Endodermal cell (in vitro differentiated cells): Measurements from ENCODE around the gene JAZF1. TPM values are rescaled to one million over a fixed set of nuclear protein-coding genes. Genes with fewer than 3 reads are reported as not detected.
A peak's percentile ranks its signal among the peaks of the same experiment; 100 is the strongest.

Experiments used
- DNase-seq: peaks from one replicate; pipeline ENCODE4 v3.0.0-alpha.2; 2017
- H3K27ac ChIP-seq: 2 replicates; pipeline ENCODE4 v1.5.1; 2013; ENCODE audit warnings: mild to moderate bottlenecking, low read depth, low read length, moderate library complexity
- H3K27me3 ChIP-seq: 2 replicates; pipeline ENCODE4 v1.6.1; 2013; ENCODE audit warnings: mild to moderate bottlenecking, low read length, moderate library complexity; ENCODE audit not compliant: insufficient read depth, control insufficient read depth, poor library complexity, severe bottlenecking
- H3K36me3 ChIP-seq: 2 replicates; pipeline ENCODE4 v1.7.0; 2013; ENCODE audit warnings: mild to moderate bottlenecking, low read length, moderate library complexity; ENCODE audit not compliant: control insufficient read depth, insufficient read depth
- H3K4me1 ChIP-seq: one replicate; pipeline ENCODE4 v1.7.0; 2013; ENCODE audit warnings: low read length; ENCODE audit not compliant: control insufficient read depth, insufficient read depth
- H3K4me3 ChIP-seq: 2 replicates; pipeline ENCODE4 v1.5.1; 2013; ENCODE audit warnings: mild to moderate bottlenecking, low read length, moderate library complexity
- H3K9ac ChIP-seq: 2 replicates; pipeline ENCODE4 v1.6.1; 2013; ENCODE audit warnings: mild to moderate bottlenecking, low read length, moderate library complexity; ENCODE audit not compliant: poor library complexity, severe bottlenecking; ENCODE audit errors: extremely low read depth
- H3K9me3 ChIP-seq: 2 replicates; pipeline ENCODE4 v1.6.1; 2013; ENCODE audit warnings: mild to moderate bottlenecking, low read length, moderate library complexity; ENCODE audit not compliant: control insufficient read depth
- H3K27ac Mint-ChIP-seq: 2 replicates; pipeline ENCODE4 v1.8.0; 2020; ENCODE audit warnings: mixed read lengths
- H3K27me3 Mint-ChIP-seq: 2 replicates; pipeline ENCODE4 v1.8.0; 2021; ENCODE audit warnings: mild to moderate bottlenecking, mixed read lengths; ENCODE audit not compliant: insufficient read depth
- H3K36me3 Mint-ChIP-seq: 2 replicates; pipeline ENCODE4 v1.8.0; 2020; ENCODE audit warnings: low read depth, mixed read lengths
- H3K4me1 Mint-ChIP-seq: 2 replicates; pipeline ENCODE4 v1.8.0; 2020; ENCODE audit warnings: mixed read lengths
- H3K4me3 Mint-ChIP-seq: 2 replicates; pipeline ENCODE4 v1.8.0; 2020; ENCODE audit warnings: mild to moderate bottlenecking, moderate library complexity, mixed read lengths
- H3K9me3 Mint-ChIP-seq: 2 replicates; pipeline ENCODE4 v1.8.0; 2020; ENCODE audit warnings: mild to moderate bottlenecking, mixed read lengths
- CTCF ChIP-seq: fragments of 200-600 bp; sonication (generic); conservative IDR thresholded peaks from 2 replicates; pipeline ENCODE4 v1.5.0; 2021; ENCODE audit warnings: antibody characterized with exemption, mild to moderate bottlenecking
- WGBS, 2 experiments: methylation state at CpG; one replicate each; pipeline versions ENCODE4 v1.1.5 to v1.1.7; 2013; ENCODE audit warnings: missing lambda C conversion rate in 2 of 2, mixed read lengths in 1 of 2; ENCODE audit not compliant: insufficient coverage in 1 of 2, insufficient read length in 1 of 2; 5-methylcytosine and 5-hydroxymethylcytosine counted together
- total RNA-seq, 2 donors: library from RNA; stranded (reverse); fragmentation: NEBNext Ultra II Directional in 1 of 2; extraction: Animal tissue kit (Norgen Biotek cat#: 25700) in 1 of 2; gene quantifications; 2 replicates in 1 of 2; 3 replicates in 1 of 2; pipeline ENCODE4 v1.2.1, GENCODE V29; 2021

The JAZF1 gene
- total RNA-seq, 2 donors from 2014 or later: 18.3 to 33.6 TPM

DNA sequence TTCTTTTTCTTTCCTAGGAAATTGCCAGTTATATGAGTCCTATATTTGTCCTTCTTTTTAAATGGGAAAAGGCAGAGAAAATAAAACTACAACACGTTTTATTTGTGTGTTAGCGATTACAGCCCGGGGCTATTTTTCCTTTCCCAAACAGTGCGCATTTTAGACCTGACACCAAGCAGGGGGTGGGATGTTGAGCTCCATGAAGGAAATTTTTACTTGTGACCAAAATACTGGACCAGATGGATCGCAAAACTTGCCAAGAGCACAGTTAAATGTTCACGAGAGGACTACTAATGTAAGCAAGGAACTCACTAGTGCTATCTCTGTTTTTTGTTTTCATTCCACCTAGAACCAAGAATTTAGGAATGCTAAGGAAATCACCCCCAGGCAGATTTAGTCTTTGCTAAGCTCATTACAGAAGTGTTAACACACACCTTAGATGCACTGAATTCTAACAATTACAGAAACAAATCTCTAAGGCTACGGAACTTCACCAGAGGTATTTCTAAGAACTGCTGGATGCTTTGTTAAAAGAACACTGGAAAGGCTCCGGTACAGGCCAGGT is 114.8 kb downstream of the JAZF1 start:
- H3K27me3 Mint-ChIP-seq: no peaks in the 10 kb centered on the region
- H3K27ac ChIP-seq: no peak overlapping the region
- no peaks in the 10 kb centered on the region for H3K9me3 Mint-ChIP-seq
- no peak overlapping the region for H3K9ac ChIP-seq
- peak overlapping the region; percentile 31 for H3K27ac Mint-ChIP-seq
- no peaks in the 10 kb centered on the region for H3K36me3 ChIP-seq
- no peaks in the 10 kb centered on the region for H3K4me1 ChIP-seq
- peaks cover 37% of the 10 kb centered on the region for H3K4me1 Mint-ChIP-seq
- no peak for TF ChIP-seq CTCF
- no peaks in the 10 kb centered on the region for H3K9me3 ChIP-seq
- H3K4me3 ChIP-seq: peak overlapping the region; percentile 32
- H3K36me3 Mint-ChIP-seq: peaks cover 6% of the 10 kb centered on the region
- DNase-seq: no peak
- 83 to 86% methylated on average over 4 to 8 of the region's 8 CpGs for WGBS, 2 experiments
- H3K4me3 Mint-ChIP-seq: no peak overlapping the region
- no peaks in the 10 kb centered on the region for H3K27me3 ChIP-seq

GRCh38 chr7:28065308-28065707 is 115.3 kb downstream of the JAZF1 start:
- peak overlapping the region; percentile 57 for H3K27ac Mint-ChIP-seq
- Histone ChIP-seq H3K4me3 (peak overlapping the region; percentile 32), H3K4me1 (no peaks in the 10 kb centered on the region), H3K9me3 (no peaks in the 10 kb centered on the region), H3K36me3 (no peaks in the 10 kb centered on the region), H3K27me3 (no peaks in the 10 kb centered on the region), H3K27ac (no peak overlapping the region), H3K9ac (no peak overlapping the region)
- no peak overlapping the region for H3K4me3 Mint-ChIP-seq
- H3K9me3 Mint-ChIP-seq: no peaks in the 10 kb centered on the region
- no peak for TF ChIP-seq CTCF
- H3K4me1 Mint-ChIP-seq: peaks cover 39% of the 10 kb centered on the region
- H3K27me3 Mint-ChIP-seq: no peaks in the 10 kb centered on the region
- WGBS, 2 experiments: 96 to 100% methylated on average over 2 to 7 of the region's 7 CpGs
- no peak for DNase-seq
- H3K36me3 Mint-ChIP-seq: peaks cover 6% of the 10 kb centered on the region

DNA sequence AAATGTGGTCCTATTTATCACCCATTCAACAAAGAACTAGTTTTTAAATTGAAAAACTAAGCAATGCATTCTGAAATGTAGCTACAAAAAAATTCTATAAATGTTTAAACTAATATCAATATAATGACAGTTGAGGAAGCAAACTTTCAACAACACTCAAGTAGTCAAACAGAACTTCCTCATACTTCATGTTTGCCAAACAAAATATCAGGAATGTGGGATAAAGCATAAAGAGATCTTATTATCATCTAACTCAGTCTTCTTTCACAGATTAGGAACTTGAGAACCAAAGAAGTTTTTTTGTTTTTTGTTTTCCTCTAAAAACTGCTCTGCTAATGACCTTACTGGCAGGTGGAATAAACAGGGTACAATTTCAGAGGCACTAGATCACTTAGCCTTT is 116.2 kb downstream of the JAZF1 start:
- Mint-ChIP-seq H3K36me3 (peaks cover 4% of the 10 kb centered on the region), H3K9me3 (no peaks in the 10 kb centered on the region), H3K27ac (no peak overlapping the region), H3K4me1 (peaks cover 35% of the 10 kb centered on the region), H3K27me3 (no peaks in the 10 kb centered on the region), H3K4me3 (no peak overlapping the region)
- no peak for TF ChIP-seq CTCF
- H3K4me1 ChIP-seq: no peaks in the 10 kb centered on the region
- H3K27ac ChIP-seq: no peak overlapping the region
- H3K36me3 ChIP-seq: no peaks in the 10 kb centered on the region
- DNase-seq: no peak
- no peaks in the 10 kb centered on the region for H3K9me3 ChIP-seq
- H3K9ac ChIP-seq: no peak overlapping the region
- no peak overlapping the region for H3K4me3 ChIP-seq
- no peaks in the 10 kb centered on the region for H3K27me3 ChIP-seq
